T-helper 22 cell (primary cell): Measurements from ENCODE around the gene GNB5.
"Not testable (repeated sequence)": the region's sequence is repeated elsewhere in the genome, so short reads cannot be mapped to it uniquely, and the experiment has no call there.

Experiments
- DNase-seq: peaks from one replicate; pipeline ENCODE4 v3.0.0-alpha.2; 2020; ENCODE audit warnings: low read depth

GNB5 gene

DNA sequence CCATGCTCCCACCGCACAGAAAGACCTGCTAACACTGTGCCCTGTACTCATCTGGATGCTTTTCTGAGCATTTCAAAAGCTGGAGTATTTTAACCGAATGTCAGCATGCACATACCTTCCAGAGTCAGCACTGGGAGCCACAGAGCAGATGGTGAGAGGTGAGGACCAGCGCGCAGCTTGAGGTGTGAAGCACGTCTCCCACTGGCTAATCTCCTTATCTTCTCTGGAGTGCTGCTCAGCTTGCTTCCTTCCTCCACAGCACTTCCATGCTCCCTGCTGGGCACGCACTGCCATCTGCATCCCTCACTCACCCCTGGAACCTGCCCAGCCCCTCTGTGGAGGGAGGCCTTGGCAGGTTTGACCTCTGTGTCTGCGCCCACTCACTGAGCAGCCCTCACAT, at the start of gene GNB5:
Gene GNB5, minus strand, starts transcription at position 186 of the 400 bp plus-strand sequence. CDS start 6,716 bp downstream, outside the sequence.
- no peak for DNase-seq

DNA sequence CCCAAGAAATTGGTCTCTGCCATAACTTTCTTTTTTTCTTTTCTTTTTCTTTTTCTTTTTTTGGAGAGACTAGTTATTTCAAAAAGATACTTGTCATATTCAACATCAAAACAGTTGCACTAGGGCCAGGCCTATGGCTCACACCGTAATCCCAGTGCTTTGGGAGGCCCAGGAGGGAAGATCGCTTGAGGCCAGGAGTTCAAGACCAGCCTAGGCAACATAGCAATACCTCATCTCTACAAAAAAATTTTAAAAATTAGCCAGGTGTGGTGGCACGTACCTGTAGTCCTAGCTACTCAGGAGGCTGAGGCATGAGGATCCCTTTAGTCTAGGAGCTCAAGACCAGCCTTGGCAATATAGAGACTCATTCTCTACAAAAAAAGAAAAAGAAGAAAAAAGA, 49.0 kb upstream of the GNB5 start:
- no peak for DNase-seq

DNA sequence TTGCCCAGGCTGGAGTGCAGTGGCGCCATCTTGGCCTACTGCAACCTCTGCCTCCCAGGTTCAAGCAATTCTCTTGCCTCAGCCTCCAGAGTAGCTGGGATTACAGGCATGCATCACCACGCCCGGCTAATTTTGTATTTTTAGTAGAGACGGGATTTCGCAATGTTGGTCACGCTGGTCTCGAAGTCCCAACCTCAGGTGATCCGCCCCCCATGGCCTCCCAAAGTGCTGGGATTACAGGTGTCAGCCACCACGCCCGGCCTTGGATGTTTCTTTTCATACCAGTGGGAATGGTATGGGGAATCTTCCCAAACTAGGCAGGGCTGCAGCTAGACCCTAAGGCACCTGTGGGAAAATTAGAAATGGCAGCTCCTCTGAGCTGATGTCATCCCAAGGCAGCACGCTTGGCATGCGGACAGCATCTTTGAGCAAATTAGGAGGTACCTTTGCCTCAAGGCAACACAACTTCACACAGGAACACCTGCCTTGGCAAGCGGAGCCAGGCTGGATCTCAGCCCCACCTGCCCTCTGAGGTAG, 47.9 kb upstream of the GNB5 start:
- DNase-seq = not testable (repeated sequence)

DNA sequence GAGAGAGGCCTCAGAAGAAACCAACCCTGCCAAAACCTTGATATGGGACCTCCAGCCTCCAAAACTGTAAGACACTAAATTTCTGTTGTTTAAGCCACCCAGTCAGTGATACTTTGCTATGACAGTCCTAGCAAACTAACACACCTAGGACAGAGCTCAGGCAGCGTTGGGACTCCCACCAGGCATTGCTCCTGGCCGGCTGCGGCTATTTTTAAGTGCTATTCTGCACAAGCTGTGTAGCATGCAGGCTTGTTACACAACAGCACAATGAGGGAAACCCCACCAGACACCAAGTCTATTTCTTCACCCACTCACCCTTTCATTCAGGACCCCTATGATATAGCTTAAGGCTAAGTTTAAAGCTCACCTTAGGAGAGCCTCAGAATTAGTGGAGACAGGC, 47.0 kb upstream of the GNB5 start:
- no peak for DNase-seq

DNA sequence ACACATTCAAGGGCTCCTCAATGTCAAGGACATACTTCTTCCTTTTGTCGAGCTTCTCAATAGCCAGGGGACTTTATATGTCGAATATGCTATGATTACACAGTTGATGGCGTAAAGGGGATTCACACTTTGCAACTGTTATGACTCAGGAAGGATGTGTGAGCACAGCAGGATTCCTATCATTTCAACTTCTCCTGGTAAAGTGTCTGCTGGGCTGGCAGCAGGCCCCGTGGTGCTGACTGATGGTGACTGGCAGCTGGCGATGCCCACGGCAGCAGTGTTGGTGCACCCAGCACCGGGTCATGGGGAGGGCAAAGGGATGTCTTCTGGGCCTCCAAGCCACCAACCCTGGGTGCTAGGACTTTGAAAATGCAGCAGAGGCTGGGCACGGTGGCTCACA, 44.8 kb upstream of the GNB5 start:
- DNase-seq = no peak

DNA sequence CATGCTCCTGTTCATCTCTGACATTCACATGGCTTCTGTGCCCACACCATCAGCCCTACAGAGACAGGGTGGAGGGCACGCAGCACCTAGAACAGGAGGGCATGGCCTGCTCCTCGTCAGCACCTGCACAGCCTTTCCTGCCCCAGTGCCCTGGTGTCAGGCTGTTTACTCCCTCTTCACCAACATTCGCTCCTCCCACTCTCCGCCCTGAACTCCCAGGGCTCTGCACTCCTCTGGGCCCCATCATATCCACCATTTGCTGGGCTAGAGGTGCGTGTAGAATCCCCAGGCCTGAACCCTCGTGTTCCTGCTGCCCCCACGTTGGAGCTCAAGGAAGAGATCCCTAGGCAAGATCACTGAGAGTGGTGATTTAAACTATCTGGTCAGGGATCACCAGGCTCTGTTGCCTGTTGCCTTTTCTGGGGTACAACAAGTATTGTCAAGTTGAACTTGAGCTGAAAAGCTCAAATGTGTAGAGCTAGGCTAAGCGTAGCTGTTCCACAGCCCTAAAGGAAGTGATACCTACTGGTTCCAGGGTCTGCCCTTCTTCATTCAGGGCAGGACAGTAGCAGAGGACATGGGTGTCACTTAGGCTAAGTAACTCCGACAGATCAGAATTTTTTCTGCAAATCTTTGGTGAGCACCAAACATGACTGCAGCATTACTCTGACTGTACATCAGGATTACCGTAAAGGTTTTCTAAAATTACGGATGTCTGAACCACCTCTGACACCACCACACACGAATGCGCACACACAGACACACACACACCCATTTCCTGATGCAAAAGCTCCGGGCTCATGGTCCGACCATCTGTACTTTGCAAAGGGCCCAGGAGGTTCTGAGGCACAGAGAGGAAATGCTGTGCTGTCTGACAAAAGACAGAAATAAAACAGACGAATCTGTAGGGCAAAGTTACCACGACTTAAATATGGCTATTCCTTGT, 43.7 kb upstream of the GNB5 start:
- no peak for DNase-seq

DNA sequence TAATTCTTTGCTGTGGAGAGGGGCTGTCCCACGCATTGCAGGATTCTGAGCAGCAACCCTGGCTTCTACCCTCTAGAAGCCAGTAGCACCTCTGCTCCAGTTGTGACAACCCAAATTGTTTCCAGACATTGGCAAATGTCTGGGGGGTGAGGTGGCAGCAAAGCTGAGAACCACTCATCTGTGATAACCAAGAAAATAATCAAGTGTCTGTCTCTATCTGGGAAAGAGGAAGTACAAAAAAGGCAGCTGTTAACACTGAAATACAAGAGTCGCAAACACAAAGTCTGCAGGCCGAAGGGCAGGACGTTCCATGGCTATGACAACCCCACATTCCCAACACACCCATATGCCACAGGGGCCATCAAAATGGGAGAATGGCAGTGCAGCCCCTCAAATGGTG, 42.2 kb upstream of the GNB5 start:
- DNase-seq = no peak

DNA sequence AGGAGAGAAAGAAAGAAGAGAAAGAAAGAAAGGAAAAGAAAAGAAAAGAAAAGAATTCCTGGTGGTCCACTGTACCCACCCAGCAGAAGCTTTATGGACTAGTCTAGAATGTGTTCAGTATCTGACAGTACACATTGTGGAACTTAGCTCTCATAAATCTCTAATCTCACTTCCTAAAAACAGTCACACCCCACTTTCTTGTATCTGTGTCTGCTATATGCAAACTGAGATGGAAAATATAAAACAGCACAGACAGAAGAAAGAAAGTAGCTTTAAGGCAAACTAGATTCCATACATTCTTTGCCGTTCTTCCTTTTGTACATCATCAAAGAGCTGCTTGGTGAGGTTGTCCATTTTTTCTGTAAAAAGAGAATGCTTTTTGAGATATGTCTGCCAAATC, 41.1 kb upstream of the GNB5 start:
- DNase-seq = no peak

DNA sequence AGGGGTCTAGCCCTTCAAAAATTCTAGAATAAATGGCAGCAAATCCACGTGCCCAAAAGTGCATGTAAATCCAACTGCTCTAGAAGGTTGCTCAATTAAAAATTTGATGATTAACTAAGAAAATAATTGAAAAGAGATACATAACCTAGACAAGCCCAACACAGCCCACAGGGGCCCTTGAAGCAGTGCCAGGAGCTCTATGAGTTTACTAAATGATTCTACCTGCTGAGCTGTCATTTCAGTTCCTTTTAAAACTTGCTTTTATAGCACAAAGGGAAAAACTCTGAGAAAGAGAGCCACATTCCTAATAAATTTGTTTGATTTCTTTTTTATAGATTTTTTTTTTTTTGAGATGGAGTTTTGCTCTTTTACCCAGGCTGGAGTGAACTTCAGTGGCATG, 38.9 kb upstream of the GNB5 start:
- no peak for DNase-seq

DNA sequence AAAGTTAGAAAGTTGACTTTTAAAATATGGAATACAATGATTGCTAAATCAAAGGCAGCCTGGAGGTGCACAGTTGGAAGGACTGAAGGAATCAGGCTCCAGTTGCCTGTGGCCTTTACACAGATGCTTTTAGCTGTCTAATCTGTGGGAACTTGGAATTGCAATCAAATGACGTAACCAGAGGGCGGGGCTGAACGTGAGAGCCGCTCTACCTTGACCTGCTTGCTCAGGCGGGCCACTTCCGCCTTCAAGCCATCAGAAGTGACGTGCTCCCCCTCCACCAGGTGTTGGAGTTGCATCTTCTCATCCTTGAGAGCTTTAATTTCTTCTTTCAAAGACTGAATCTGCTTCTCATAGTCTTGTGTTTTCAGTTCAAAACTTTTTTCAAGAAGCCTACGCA, 37.7 kb upstream of the GNB5 start:
- DNase-seq = no peak

DNA sequence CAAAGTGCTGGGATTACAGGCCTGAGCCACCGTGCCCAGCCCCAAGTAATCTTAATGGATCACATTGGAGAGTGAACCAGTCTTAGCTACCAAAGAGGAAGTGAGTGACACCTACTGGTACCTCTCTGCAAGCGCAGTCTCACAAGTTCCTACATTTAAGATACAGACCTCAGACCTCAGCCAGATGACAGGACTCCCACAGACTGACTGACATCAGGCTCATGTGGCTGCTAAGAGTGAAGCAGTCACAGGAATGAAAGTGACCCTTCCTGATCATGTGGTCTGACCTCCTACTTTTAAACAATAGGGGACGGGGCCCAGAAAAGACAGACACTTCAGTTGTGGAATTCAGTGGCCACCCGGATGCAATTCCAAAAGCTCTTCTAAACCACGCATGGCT, 36.3 kb upstream of the GNB5 start:
- DNase-seq = peak; percentile 25

DNA sequence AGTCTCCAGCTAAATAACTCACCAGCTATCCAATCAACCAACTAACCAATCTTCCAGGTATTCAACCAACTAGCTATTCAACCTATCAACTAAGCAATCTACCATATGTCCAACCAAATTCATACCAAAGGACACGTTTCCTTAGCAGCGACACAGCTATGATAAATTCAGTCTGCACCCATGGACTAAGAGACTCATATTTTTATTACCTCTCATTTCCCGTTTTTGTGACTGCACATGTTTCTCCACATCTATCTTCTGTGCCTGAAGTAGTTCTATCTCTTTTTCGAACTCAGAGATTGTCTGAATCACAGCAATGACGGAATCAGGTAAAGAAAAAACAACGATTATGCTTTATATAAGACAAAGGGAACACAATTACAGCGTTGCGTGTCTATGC, 34.0 kb upstream of the GNB5 start:
- no peak for DNase-seq

DNA sequence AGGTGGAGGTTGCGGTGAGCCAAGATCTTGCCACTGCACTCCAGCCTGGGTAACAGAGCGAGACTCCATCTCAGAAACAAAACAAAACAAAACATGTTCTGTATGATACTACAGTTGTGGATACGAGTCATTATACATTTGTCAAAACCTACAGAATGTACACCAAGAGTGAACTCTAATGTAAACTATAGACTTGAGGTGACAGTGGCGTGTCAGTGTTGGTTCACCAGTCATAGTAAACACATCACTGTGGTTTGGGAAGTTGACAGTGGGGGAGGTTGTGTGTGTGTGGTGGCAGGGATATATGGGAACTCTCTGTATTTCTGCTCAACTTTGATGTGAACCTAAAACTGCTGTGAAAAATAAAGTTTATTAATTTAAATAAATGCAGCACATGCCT, 33.0 kb upstream of the GNB5 start:
- no peak for DNase-seq

DNA sequence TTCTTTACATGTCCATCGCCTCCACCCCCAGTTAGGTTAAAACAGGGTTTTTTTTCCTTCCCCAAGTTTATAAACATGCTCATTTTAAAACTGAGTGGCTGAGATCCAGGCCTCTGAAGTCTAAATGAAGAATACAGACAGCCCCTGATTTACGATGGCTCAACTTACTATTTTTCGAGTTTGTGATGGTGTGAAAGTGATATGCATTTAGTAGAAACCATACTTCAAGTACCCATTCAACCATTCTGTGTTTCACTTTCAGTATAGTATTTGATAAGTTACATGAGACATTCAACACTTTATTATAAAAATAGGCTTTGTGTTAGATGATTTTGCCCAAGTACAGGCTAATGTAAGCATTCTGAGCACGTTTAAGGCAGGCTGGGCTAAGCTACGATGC, 30.5 kb upstream of the GNB5 start:
- DNase-seq = no peak

DNA sequence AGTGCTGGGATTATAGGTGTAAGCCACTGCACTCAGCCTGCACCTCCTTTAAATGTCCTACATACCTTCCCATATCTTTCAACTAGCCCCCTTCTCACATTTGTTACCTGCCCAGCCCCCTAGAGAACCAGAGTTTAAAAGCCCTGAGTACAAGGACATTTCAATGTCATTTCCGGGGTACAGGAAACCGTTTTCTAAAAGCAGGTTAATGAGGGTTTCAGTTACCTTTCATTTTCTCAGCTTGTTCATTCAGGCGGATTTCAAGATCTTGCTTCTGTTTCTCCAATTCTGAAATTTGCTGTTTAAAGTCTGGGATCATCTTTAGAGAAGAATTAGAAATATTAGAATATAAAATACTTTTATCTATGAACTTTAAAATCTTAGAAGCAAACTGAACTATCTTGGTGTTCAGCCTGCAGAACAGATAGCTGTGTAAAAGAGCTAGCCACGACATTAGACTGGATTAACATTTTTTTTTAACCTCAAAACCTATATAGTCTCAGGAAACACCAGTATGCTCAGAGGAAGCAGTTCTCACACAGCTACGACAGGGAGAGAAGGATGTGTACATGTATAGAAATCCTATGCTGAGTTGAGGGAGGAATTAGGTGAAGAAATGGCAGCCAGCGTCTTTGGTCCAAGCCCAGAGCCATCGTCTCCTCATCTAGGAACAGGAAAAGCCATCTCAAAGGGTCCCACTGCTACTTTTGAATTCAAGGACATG, 29.9 kb upstream of the GNB5 start:
- no peak for DNase-seq

DNA sequence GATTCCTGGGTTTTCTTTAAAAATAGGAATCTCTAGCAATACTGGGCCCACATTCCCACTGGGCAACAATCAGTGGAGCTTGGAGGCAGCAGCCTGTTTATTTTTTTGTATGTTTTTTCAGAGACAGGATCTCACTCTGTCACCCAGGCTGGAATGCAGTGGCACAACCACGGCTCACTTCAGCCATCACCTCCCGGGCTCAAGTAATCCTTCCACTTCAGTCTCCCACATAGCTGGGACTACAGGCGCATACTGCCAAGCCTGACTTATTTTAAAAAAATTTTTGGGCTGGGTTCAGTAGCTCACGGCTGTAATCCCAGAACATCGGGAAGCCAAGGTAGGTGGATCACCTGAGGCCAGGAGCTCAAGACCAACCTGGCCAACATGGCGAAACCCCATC, 29.1 kb upstream of the GNB5 start:
- no peak for DNase-seq

DNA sequence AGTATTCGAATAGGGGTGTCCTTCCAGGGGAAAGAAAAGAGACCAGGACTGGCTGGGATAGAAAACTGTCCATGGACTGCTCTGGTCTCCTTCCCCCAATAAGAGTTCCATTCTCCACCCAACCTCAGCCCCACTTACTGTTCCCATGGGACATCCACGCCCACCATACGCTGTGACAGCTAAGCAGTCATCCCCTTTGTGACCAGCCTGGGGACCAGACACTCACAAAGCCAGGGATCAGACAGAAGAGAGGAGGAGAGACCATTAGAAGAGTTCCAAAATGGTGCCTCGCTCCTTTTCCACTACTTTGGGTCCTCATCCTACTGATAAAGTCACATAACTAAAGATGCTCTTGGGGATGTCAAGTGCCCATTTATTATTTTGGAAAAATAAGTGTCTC, 27.6 kb upstream of the GNB5 start:
- no peak for DNase-seq

DNA sequence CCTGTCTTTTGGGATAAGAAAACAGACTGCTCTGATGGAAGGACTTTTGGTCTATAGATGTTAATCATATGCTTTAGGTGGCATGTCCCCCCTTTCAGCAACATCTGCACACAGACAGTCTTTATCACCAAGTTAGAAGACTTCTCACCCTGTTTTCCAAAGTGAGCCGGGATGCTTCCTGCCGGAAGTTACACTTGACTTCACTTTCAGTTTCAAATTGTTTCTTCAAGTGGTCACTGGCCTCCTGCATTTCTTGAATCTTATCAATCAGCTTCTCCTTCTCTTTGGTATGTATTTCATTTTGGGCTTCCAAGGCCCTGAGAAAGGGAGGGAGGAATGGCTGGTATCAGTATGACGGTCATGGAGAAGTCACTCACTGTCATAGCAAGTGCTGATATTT, 27.2 kb upstream of the GNB5 start:
- no peak for DNase-seq

DNA sequence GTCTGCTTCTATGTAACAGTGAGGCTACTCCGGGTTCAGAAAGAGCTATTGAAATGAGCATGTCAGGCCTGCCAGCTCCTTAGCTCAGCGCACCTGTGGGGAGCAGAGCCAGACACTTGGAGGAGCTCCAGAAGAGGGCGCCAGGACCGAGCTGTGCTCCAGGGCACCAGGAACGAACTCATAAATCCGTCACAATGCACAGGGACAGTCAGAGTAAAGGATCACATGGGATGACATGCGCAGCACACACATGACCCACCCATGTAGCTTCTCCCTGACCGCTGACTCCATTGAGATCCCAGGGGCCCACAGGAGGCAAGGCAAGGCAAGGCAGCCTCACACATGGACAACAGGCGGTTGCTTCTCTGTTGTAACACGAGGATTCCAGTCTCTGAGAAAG, 26.0 kb upstream of the GNB5 start:
- no peak for DNase-seq

DNA sequence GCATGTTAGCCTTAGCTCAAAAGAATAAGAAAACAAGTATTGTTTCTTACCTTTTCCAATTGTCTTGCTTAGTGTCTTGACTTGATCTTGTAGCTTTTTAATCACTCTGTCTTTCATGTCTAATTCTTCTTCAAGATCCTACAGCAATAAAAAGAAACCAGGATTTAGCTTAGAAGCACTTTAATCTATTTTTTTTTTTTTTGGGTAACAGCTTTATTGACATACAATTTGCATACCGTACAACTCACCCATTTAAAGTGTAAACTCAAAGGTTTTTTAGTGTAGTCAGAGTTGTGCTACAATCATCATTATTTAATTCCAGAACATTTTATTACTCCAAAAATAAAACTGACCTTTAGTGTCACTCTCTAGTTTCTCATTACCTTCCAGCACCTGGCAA, 23.4 kb upstream of the GNB5 start:
- no peak for DNase-seq

DNA sequence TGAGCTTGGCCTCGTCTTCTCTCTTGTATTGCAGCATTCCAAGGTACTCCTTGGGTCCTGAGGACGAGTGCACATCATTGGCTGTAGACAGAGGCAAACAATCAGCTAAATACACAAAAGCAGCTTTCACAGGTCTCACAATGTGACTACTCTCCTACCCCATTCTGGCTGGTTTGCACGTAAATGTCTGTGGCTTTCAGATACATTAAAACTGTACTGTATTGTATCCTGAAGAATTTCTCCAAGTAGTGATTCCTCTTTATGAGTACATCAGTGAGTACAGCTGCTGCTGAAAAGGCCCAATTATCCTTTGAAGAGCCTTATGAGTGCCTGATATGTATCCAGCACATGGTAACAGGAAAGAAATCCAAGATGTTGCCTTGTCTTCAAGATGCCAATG, 22.0 kb upstream of the GNB5 start:
- no peak for DNase-seq

DNA sequence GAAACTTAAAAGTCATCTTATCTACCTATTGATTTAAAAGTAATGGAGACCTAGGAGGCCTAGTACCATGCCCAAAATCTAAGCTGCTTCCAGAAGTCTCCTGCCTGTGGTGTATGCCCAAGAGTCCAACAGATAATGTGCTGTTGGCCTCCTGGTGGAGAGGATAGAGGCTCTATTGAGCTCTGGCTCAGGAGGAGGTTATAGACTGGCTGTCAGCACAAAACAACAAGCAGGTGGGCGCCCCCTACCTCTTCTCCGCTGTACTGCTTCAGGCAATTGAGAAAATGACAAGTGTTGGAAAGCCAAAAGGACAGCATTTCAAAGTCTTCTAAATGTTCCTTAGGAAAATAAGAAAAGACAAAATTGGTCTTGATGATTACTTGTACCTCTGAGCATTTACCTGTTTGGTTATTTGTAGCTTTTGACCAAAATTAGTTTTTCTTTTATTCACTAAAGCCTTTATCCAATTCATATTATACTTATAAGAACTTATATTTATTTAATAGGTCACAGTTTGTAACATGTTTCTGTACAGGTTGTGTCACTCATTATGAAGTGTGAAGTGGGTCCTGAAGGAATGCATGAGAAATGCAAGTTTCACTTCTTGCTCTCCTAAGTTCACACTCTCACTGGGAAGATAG, 17.2 kb upstream of the GNB5 start:
- peak; percentile 43 for DNase-seq

DNA sequence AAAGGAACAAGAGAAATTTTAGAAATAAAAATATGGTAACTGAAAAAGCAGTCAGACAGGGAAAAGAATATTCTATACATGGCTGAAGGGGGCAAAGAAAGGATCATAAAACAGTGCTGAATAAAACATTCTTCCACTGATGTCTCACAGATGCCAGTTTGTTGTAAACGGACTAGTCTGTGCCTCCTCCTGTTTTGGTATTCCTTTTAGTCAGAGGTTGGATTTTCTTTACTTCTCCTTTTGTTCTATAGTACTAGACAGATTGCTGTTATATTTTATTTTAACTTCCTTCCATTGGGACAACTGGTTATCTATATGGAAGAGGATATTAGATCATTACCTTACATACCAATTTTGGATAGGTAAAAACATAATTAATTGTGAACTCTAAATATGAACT, 16.0 kb upstream of the GNB5 start:
- DNase-seq = no peak
